Measurements from ENCODE around the gene ELMO1. TPM values are rescaled to one million over a fixed set of nuclear protein-coding genes. Genes with fewer than 3 reads are reported as not detected.

Gene ELMO1
- total and polyA plus RNA-seq, 2 of the 13 experiments (the other 11 are each of a cell fraction or from before 2014, with no cell fraction given) = 0.11 to 0.17 TPM

- Histone ChIP-seq H2AFZ (ENCODE audit: low read length) (no peak overlapping the region), H3K4me2 (ENCODE audit: low read depth, low read length) (no peak overlapping the region), H3K27ac (ENCODE audit: extremely low read length, insufficient read depth, low read length) (no peak overlapping the region), H3K36me3 (replicated peaks in 1 of 2; ENCODE audit: control insufficient read depth in 1 of 2, insufficient read depth in 2 of 2, low read length in 2 of 2) (no peaks in the 10 kb centered on the region), H3K27me3 (ENCODE audit: control insufficient read depth in 1 of 2, insufficient read depth in 2 of 2, low read length in 2 of 2) (0 out of 5 replicates have a peak, but pooled peaks cover 0 to 1% of the 10 kb centered on the region in 2 experiments), H3K4me1 (ENCODE audit: insufficient read depth, low read length) (no peaks in the 10 kb centered on the region; the same call in 1 of the 2 replicates), H3K4me3 (replicated peaks in 1 of 3; ENCODE audit: insufficient read depth in 1 of 3, low read depth in 2 of 3, low read length in 3 of 3) (no peak overlapping the region), H4K20me1 (ENCODE audit: insufficient read depth, low read length) (no peaks in the 10 kb centered on the region), H3K9me3 (ENCODE audit: low read length) (no peaks in the 10 kb centered on the region), H3K9ac (ENCODE audit: insufficient read depth, low read depth, low read length) (no peak overlapping the region), H3K79me2 (ENCODE audit: insufficient read depth, low read length) (no peaks in the 10 kb centered on the region)
- FAIRE-seq (no peak), ATAC-seq (no peak), DNase-seq (ENCODE audit: low spot score) (no peak)
- in situ Hi-C loops (cut with HindIII; ENCODE audit: extremely low pct_ligation_motif_present, low pct_unique_long_range_greater_than_20kb) (no loop called here), intact Hi-C loops (cut with micrococcal nuclease; ENCODE audit: unreplicated experiment) (no loop called here)
- CTCF ChIA-PET (ENCODE audit: low intra/inter-chr PET ratio, low total read pairs) = no interaction called here
- BruUV-seq (replicated peaks) = no TSS peak
- WGBS (ENCODE audit: low lambda C conversion rate) = 98% methylated on average over 1 of the region's 1 CpG
- POLR2A ChIA-PET = no interaction called here
- TF ChIP-seq ZNF281 (CRISPR knock-in tag; IDR thresholded peaks at IDR 0.05; ENCODE audit: borderline replicate concordance) (no peak), ZBTB26 (CRISPR knock-in tag; IDR thresholded peaks at IDR 0.05; ENCODE audit: borderline replicate concordance) (no peak), ZNF670 (CRISPR knock-in tag; IDR thresholded peaks at IDR 0.05; ENCODE audit: borderline replicate concordance) (no peak), ATF1 (CRISPR knock-in tag; IDR thresholded peaks at IDR 0.05) (no peak), ZNF253 (CRISPR knock-in tag; IDR thresholded peaks at IDR 0.05; ENCODE audit: borderline replicate concordance) (no peak), KMT2B (CRISPR knock-in tag; IDR thresholded peaks at IDR 0.05) (no peak), JARID2 (CRISPR knock-in tag; IDR thresholded peaks at IDR 0.05; ENCODE audit: insufficient replicate concordance) (no peak), ZKSCAN5 (CRISPR knock-in tag; IDR thresholded peaks at IDR 0.05) (no peak), ZXDC (CRISPR knock-in tag; IDR thresholded peaks at IDR 0.05) (no peak), ZNF574 (CRISPR knock-in tag; IDR thresholded peaks at IDR 0.05) (no peak)
These were observed 577.9 kb downstream of the ELMO1 start for GRCh38 chr7:36870625-36871354.

Data from HepG2 (cell line).